OCI-LY3 (cell line): ENCODE measurements around the gene CLEC18B.
"Not testable (repeated sequence)": the region's sequence is repeated elsewhere in the genome, so short reads cannot be mapped to it uniquely, and the experiment has no call there.

Experiments used
- H2AFZ ChIP-seq: fragments of 200-600, 300-600 bp; shearing (Covaris generic); 2 replicates; pipeline ENCODE4 v1.6.0; 2014; ENCODE audit warnings: antibody characterized with exemption, low read depth, low read length
- H3K27ac ChIP-seq: fragments of 200-600, 300-600 bp; sonication (generic); 2 replicates; pipeline ENCODE4 v1.5.1; 2014; ENCODE audit warnings: mild to moderate bottlenecking, low read length, moderate library complexity, mixed read lengths
- H3K27me3 ChIP-seq: fragments of 200-600, 300-600 bp; sonication (generic); 2 replicates; pipeline ENCODE4 v1.6.1; 2014; ENCODE audit warnings: low read depth, low read length, mixed read lengths
- H3K36me3 ChIP-seq: fragments of 200-600, 300-600 bp; sonication (generic); replicated peaks from 2 replicates; pipeline ENCODE3; 2014; ENCODE audit warnings: low read depth, low read length, mixed read lengths
- H3K4me1 ChIP-seq: fragments of 300-600, 200-600 bp; sonication (generic); 2 replicates; pipeline ENCODE4 v1.6.1; 2014; ENCODE audit warnings: low read length, mixed read lengths
- H3K4me2 ChIP-seq: fragments of 200-600, 300-600 bp; sonication (generic); 2 replicates; pipeline ENCODE4 v1.6.1; 2014; ENCODE audit warnings: low read length, mixed read lengths
- H3K4me3 ChIP-seq: fragments of 300-600, 200-600 bp; sonication (generic); 2 replicates; pipeline ENCODE4 v1.5.1; 2014; ENCODE audit warnings: antibody characterized with exemption, mild to moderate bottlenecking, low read length, moderate library complexity
- H3K79me2 ChIP-seq: fragments of 300-600, 200-600 bp; shearing (Covaris generic); 2 replicates; pipeline ENCODE4 v1.6.1; 2014; ENCODE audit warnings: mild to moderate bottlenecking, low read length, mixed read lengths
- H3K9ac ChIP-seq: fragments of 300-600, 200-600 bp; shearing (Covaris generic); 2 replicates; pipeline ENCODE4 v1.6.0; 2014; ENCODE audit warnings: mild to moderate bottlenecking, low read length, moderate library complexity
- H3K9me3 ChIP-seq: fragments of 200-600, 300-600 bp; shearing (Covaris generic); 2 replicates; pipeline ENCODE4 v1.6.1; 2014; ENCODE audit warnings: low read length, mixed read lengths; ENCODE audit not compliant: insufficient read depth
- H4K20me1 ChIP-seq: fragments of 200-600, 300-600 bp; sonication (generic); 2 replicates; pipeline ENCODE4 v1.6.1; 2016; ENCODE audit warnings: low read length, mixed read lengths; ENCODE audit not compliant: insufficient read depth
- EZH2phosphoT487 ChIP-seq: fragments of 200-600 bp; shearing (Covaris generic); IDR thresholded peaks from 2 replicates; pipeline ENCODE4 v1.6.1; 2018; ENCODE audit warnings: antibody characterized with exemption, mixed run types, low read depth
- TF ChIP-seq, protein P1 (sequence below): fragments of 200-600, 300-600 bp; sonication (generic); IDR thresholded peaks from 2 replicates; pipeline ENCODE4 v1.5.1; 2014; ENCODE audit warnings: antibody characterized with exemption, low read length, low read depth

Gene CLEC18B

DNA sequence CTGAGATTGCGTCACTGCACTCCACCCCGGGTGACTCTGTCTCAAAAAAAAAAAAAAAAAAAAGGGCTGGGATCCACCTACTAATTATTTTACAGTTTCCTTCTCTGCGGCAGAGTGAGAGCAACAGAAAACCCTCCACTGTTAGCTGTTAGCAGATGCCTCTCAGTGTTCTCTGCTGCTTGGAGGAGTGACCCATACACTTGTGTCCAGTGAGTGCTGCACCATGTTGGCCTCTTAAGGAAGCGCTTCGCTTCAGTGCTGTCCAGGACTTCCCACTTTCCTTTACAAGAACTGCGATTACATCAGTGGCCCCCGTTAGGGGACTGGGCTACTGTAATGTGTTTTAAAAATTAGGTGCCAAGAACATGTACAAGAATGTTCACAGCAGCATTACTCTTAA, 18.4 kb upstream of the CLEC18B start:
- no peak for TF ChIP-seq EZH2phosphoT487
- TF ChIP-seq, protein P1, sequence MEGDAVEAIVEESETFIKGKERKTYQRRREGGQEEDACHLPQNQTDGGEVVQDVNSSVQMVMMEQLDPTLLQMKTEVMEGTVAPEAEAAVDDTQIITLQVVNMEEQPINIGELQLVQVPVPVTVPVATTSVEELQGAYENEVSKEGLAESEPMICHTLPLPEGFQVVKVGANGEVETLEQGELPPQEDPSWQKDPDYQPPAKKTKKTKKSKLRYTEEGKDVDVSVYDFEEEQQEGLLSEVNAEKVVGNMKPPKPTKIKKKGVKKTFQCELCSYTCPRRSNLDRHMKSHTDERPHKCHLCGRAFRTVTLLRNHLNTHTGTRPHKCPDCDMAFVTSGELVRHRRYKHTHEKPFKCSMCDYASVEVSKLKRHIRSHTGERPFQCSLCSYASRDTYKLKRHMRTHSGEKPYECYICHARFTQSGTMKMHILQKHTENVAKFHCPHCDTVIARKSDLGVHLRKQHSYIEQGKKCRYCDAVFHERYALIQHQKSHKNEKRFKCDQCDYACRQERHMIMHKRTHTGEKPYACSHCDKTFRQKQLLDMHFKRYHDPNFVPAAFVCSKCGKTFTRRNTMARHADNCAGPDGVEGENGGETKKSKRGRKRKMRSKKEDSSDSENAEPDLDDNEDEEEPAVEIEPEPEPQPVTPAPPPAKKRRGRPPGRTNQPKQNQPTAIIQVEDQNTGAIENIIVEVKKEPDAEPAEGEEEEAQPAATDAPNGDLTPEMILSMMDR, result no peak
- no peaks in the 10 kb centered on the region for H3K27me3 ChIP-seq
- H3K4me1 ChIP-seq, result no peaks in the 10 kb centered on the region
- H2AFZ ChIP-seq, result no peak overlapping the region
- H4K20me1 ChIP-seq, result no peaks in the 10 kb centered on the region
- no peak overlapping the region for H3K27ac ChIP-seq
- no peaks in the 10 kb centered on the region for H3K79me2 ChIP-seq
- no peaks in the 10 kb centered on the region for H3K36me3 ChIP-seq
- H3K4me2 ChIP-seq, result no peak overlapping the region
- H3K4me3 ChIP-seq, result no peak overlapping the region
- no peaks in the 10 kb centered on the region for H3K9me3 ChIP-seq
- no peak overlapping the region for H3K9ac ChIP-seq

DNA sequence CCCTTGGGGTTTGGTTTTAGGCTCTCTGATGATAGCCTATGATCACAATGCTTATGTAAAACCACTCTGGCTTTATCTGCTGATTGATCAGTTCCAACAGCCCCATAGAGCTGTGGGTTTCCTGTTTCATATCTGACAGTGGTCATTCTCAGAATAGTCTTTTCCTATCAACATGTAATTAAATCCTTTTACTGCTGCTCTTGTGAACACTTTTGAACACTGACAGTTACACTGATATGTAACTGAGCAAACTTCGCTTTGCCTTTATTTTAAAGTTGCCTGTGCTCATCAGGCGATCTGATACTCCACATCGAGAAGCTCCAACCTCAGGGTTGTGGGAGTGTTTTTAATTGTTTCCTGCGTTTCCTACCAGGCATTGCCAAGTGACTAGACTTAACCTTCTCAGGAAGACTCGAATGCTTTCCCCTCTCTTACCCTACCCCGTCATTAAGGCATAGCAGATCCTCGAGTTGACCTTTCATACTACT, 17.3 kb upstream of the CLEC18B start:
- Histone ChIP-seq H3K27ac (no peak overlapping the region), H3K4me2 (no peak overlapping the region), H4K20me1 (no peaks in the 10 kb centered on the region), H3K27me3 (no peaks in the 10 kb centered on the region), H3K79me2 (no peaks in the 10 kb centered on the region), H2AFZ (no peak overlapping the region), H3K36me3 (no peaks in the 10 kb centered on the region), H3K4me3 (no peak overlapping the region), H3K9me3 (no peaks in the 10 kb centered on the region), H3K4me1 (no peaks in the 10 kb centered on the region), H3K9ac (no peak overlapping the region)
- no peak for TF ChIP-seq EZH2phosphoT487
- TF ChIP-seq, protein P1, result no peak

DNA sequence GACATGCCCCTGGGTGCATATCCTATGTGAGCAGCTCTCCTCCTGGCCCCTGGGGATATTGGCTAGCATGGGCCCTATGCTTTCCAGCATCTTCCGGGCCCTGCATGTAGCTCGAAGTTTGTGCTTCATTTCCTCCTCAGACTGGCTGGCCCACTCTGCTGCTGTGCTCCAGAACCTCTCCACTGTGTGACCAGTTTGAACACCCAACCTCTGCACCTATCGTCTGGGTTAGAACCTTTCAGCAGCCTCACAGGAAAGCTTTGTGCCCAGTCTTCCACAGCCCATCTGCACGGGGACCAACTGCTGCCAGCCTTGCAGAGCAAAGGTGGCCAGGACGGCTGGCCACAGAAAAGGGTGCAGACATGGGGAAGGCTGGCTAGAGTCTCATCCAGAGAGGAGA, 10.2 kb upstream of the CLEC18B start:
- TF ChIP-seq, protein P1, result no peak
- TF ChIP-seq EZH2phosphoT487, result no peak
- H2AFZ ChIP-seq, result no peak overlapping the region
- H3K36me3 ChIP-seq, result no peaks in the 10 kb centered on the region
- no peaks in the 10 kb centered on the region for H3K4me1 ChIP-seq
- no peaks in the 10 kb centered on the region for H3K9me3 ChIP-seq
- no peak overlapping the region for H3K9ac ChIP-seq
- no peaks in the 10 kb centered on the region for H4K20me1 ChIP-seq
- H3K27me3 ChIP-seq, result no peaks in the 10 kb centered on the region
- no peak overlapping the region for H3K27ac ChIP-seq
- H3K4me2 ChIP-seq, result no peak overlapping the region
- no peaks in the 10 kb centered on the region for H3K79me2 ChIP-seq
- H3K4me3 ChIP-seq, result no peak overlapping the region

DNA sequence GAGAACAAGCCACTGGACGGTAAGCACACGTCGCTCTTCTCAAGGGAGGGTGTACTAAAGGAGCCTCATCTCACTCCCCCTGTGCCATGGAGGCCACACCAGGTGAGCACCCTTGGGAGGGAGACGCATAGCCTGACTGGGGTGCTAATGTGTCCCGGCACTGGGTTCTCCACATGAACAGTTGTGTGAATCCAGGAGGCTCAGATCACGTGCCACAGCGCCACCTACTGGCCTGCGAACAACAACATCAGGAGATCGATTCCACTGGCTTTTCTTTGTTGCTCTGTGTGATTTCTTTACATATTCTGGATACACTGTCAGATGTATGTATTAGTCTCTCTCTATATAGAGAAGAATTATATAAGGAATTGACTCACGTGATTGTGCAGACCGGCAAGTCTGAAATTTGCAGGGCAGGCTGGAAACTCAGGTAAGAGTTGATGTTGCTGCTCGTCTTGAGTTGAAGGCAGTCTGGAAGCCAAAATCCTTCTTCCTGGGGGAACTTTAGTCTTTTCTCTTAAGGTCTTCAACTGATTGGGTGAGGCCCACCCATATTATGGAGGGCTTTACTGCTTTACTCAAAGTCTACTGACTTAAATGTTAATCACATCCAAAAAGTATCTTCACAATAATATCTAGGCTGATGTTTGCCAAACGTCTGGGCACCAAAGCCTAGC, 8.9 kb upstream of the CLEC18B start:
- not testable (repeated sequence) for H3K27ac ChIP-seq, H3K27me3 ChIP-seq, H3K36me3 ChIP-seq, H4K20me1 ChIP-seq, H3K79me2 ChIP-seq, H3K9me3 ChIP-seq, H3K9ac ChIP-seq, H3K4me3 ChIP-seq, H3K4me2 ChIP-seq, H3K4me1 ChIP-seq, H2AFZ ChIP-seq
- TF ChIP-seq, protein P1, result peak; percentile 66

DNA sequence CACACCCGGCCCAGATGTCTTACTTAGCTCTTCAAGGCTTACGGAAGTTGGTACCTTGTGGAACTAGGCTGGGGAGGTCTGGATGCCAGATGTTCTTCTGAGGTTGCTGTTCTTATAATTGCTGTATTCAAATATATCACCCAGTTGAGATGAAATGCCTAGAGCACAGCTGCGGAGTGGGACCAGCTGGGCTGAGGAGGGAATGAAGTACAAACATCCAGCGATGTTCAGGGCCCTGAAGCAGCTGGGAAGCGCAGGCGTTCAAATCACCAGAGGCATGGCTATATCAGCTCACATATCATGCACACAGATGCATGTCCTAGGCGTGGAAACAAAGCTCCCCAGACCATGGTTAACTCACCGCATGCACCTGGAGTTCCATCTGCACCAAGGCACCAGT, 7.2 kb upstream of the CLEC18B start:
- H3K27ac ChIP-seq, H3K36me3 ChIP-seq, H3K9ac ChIP-seq, H3K79me2 ChIP-seq, H3K4me3 ChIP-seq, H3K9me3 ChIP-seq, H3K4me2 ChIP-seq, H3K27me3 ChIP-seq, H2AFZ ChIP-seq, H3K4me1 ChIP-seq, H4K20me1 ChIP-seq: not testable (repeated sequence)

DNA sequence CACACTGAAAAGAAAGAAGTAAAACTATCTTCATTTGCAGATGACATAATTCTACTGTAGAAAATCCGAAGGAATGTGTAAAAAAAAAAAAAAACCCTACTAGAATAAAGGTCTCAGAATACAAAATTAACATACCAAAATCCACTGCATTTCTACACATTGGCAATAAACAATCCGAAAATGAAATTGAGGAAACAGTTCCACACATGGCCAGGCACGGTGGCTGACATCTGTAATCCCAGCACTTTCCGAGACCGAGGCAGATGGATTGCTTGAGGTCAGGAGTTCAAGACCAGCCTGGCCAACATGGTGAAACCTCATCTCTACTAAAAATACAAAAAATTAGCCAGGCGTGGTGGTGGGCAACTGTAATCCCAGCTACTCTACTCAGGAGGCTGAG, 4.5 kb upstream of the CLEC18B start:
- H3K36me3 ChIP-seq, H3K27me3 ChIP-seq, H3K27ac ChIP-seq, H3K9me3 ChIP-seq, H4K20me1 ChIP-seq, H3K9ac ChIP-seq, H3K4me1 ChIP-seq, H3K79me2 ChIP-seq, H3K4me3 ChIP-seq, H2AFZ ChIP-seq, H3K4me2 ChIP-seq: not testable (repeated sequence)

DNA sequence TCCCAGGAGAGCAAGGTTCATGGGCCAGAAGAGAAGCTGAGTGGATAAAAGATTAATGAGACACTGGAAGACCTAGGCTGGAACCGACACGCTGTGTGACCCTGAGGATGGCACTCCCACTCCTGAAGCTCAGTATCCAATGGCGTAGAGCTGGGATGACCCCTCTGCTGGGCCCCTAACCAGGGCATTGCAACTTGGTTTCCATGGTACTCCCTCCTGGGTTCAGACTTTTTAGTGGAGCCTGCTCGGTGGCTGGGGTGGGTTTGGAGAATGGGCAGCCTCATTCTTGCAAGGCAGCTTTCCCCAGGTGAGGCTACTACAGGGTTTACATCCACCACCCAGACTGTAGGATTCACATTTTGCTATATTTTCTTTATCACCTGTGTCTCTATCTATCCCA, 2.4 kb upstream of the CLEC18B start:
- not testable (repeated sequence) for H3K4me3 ChIP-seq, H3K27me3 ChIP-seq, H3K9ac ChIP-seq, H3K4me2 ChIP-seq, H4K20me1 ChIP-seq, H3K9me3 ChIP-seq, H2AFZ ChIP-seq, H3K27ac ChIP-seq, H3K36me3 ChIP-seq, H3K4me1 ChIP-seq, H3K79me2 ChIP-seq
